Stomach (tissue), 9 donors: ENCODE measurements around the gene PRM2. TPM values are rescaled to one million over a fixed set of nuclear protein-coding genes. Genes with fewer than 3 reads are reported as not detected.

Experiments used
- DNase-seq, 2 donors: peaks; one replicate each; pipeline versions ENCODE4 v3.0.0 to v3.0.0-alpha.2; 2013 to 2019
- H3K27ac ChIP-seq, 5 donors: fragments of 200-600 bp in 4 of 5; sonication (generic) in 4 of 5; one replicate each; pipeline ENCODE4 v1.5.1; 2013 to 2019; ENCODE audit warnings: mild to moderate bottlenecking in 1 of 5, moderate library complexity in 1 of 5
- H3K27me3 ChIP-seq, 3 donors: fragments of 200-600 bp; sonication (generic); one replicate each; pipeline ENCODE4 v1.5.1; 2017 to 2019; ENCODE audit warnings: mixed run types in 1 of 3
- H3K36me3 ChIP-seq, 4 donors: fragments of 200-600 bp; sonication (generic); 1 replicate in 3 of 4; 2 replicates in 1 of 4; pipeline ENCODE4 v1.5.1; 2016 to 2019
- H3K4me1 ChIP-seq, 4 donors: fragments of 200-600 bp; sonication (generic); one replicate each; pipeline ENCODE4 v1.5.1; 2016 to 2019
- H3K4me3 ChIP-seq, 4 donors: fragments of 200-600 bp; sonication (generic) in 3 of 4; one replicate each; pipeline ENCODE4 v1.5.1; 2016 to 2019; ENCODE audit warnings: mild to moderate bottlenecking in 1 of 4
- H3K9me3 ChIP-seq, 4 donors: fragments of 200-600 bp; sonication (generic); one replicate each; pipeline ENCODE4 v1.5.1; 2016 to 2019
- CTCF ChIP-seq, 7 experiments: fragments of 450-650 bp in 4 of 7; fragments of 200-600 bp in 3 of 7; sonication (generic) in 3 of 7; IDR thresholded peaks; one replicate each; pipeline ENCODE4 v1.5.1; 2016 to 2019; ENCODE audit warnings: antibody characterized with exemption in 7 of 7, control low read depth in 2 of 7, mild to moderate bottlenecking in 1 of 7
- EP300 ChIP-seq: sonication (generic); formaldehyde crosslinking; IDR thresholded peaks from one replicate; pipeline ENCODE4 v1.6.1; 2017; ENCODE audit warnings: antibody characterized with exemption
- POLR2A ChIP-seq, 4 donors: fragments of 450-650 bp; IDR thresholded peaks; one replicate each; pipeline ENCODE4 v1.6.1; 2016; ENCODE audit warnings: antibody characterized with exemption in 4 of 4, control low read depth in 2 of 4, mild to moderate bottlenecking in 1 of 4, moderate library complexity in 1 of 4
- POLR2AphosphoS5 ChIP-seq, 3 donors: sonication (generic); formaldehyde crosslinking; IDR thresholded peaks; one replicate each; pipeline ENCODE4 v1.6.1; 2016; ENCODE audit warnings: antibody characterized with exemption in 3 of 3
- WGBS, 5 donors: extraction: QIAGEN DNeasy Blood & Tissue Kit in 3 of 5; methylation state at CpG; one replicate each; pipeline versions ENCODE4 v1.1.5 to v1.1.7; 2013 to 2018; 5-methylcytosine and 5-hydroxymethylcytosine counted together
- intact Hi-C: fragments of 100-400 bp; cut with DNase I; formaldehyde crosslinking; loops from one replicate; pipeline ENCODE4 v1.15.1; 2023; ENCODE audit warnings: low total_unique reads
- polyA plus RNA-seq, 3 donors: library from polyadenylated mRNA; stranded (reverse); fragments of 200-250 nt; gene quantifications; one replicate each; pipeline ENCODE4 v1.2.3, GENCODE V29; 2013
- total RNA-seq, 5 donors: library from RNA; depleted of rRNA; stranded (reverse); fragments of >200 nt; gene quantifications; one replicate each; pipeline versions ENCODE4 v1.1.0 to v1.2.3, GENCODE V29; 2014 to 2016
- donor health status: healthy with polysubstance abuse.
- donor health status: Bipolar disorder and iron deficiency.
- donor health status: healthy.

Gene PRM2
- total and polyA plus RNA-seq, 8 donors, result not detected

DNA sequence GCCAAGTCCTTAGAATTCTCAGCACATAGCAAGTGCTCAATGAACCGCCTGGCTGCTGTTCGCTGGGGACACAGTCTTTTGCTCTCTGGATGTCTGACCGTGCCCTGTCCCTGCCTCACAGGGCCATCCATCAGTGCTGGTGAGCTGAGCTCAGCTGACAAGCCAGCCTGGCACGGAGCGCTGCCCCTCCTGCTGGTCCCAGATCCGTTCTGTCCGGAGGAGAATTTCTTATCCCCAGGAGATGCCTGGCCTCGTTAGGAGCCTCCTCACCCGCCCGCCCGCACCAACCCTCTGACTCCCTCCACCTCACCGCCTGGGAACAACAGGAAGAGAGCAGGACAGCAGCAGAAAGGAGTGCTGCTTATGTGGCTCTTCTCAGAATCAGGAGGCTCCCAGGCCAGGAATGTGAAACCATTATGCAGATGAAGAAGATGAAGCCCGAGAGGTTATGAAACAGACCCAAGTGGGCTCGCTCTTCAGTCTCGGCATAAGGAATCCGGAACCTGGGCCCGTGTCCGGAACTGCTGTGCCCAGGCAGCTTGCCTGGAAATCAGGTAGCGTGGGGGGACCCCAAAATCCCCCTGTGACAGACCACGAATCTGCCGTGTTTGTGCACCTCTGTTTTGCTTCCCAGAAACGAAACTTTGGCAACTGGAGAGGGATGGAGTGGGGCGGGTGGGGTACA, 40.2 kb upstream of the PRM2 start:
- DNase-seq, result no peak
- Histone ChIP-seq H3K27me3 (peaks cover 0 to 4% (median 0%) of the 10 kb centered on the region in 3 donors), H3K9me3 (no peaks in the 10 kb centered on the region), H3K4me1 (peaks cover 0 to 18% (median 12%) of the 10 kb centered on the region in 4 donors), H3K27ac (no peak overlapping the region), H3K36me3 (no peaks in the 10 kb centered on the region), H3K4me3 (no peak overlapping the region)
- WGBS, 5 donors, result 84 to 91% (median 89%) methylated on average over 17 to 23 of the region's 23 CpGs
- TF ChIP-seq CTCF (IDR thresholded peaks at IDR 0.05) (no peak), POLR2AphosphoS5 (IDR thresholded peaks at IDR 0.05) (no peak), POLR2A (IDR thresholded peaks at IDR 0.05) (no peak), EP300 (no peak)
- intact Hi-C loops, result no loop called here

- Histone ChIP-seq H3K27me3 (peaks cover 0 to 4% (median 0%) of the 10 kb centered on the region in 3 donors), H3K36me3 (no peaks in the 10 kb centered on the region), H3K27ac (no peak overlapping the region), H3K9me3 (no peaks in the 10 kb centered on the region), H3K4me3 (no peak overlapping the region), H3K4me1 (peaks cover 0 to 26% (median 15%) of the 10 kb centered on the region in 4 donors)
- intact Hi-C loops, result no loop called here
- no peak for TF ChIP-seq POLR2A (IDR thresholded peaks at IDR 0.05)
- no peak for TF ChIP-seq POLR2AphosphoS5 (IDR thresholded peaks at IDR 0.05)
- TF ChIP-seq CTCF (IDR thresholded peaks at IDR 0.05), result no peak
- no peak for TF ChIP-seq EP300
- DNase-seq, result peak in 1 of 2 donors; percentile 54
- WGBS, 5 donors, result 49 to 69% (median 64%) methylated on average over 9 to 13 of the region's 13 CpGs
Observed at GRCh38 chr16:11315510-11315909, 39.2 kb upstream of the PRM2 start.

DNA sequence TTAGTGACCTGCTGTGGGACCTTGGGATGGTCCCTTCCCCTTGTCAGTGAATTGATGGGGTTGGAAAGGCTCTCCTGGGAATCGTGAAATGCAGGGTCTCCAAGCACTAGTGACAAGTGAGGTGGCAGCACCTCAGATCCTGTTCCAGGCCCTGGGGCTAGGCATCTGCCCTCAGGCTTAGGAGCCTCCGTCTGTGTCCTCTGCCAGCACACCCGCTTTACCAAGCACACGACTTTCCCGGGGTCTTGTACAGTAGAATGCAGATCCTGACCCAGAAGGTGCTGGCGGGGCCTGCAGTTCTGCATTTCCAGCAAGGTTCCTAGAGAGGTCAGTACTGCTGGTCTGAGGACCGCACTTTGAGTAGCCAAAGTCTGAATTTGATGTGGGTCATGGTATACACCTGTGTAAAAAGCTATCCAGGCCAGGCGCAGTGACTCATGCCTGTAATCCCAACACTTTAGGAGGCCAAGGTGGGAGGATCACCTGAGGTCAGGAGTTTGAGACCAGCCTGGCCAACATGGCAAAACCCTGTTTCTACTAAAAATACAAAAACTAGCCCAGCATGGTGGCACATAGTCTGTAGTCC, 38.1 kb upstream of the PRM2 start:
- WGBS, 5 donors, result 93 to 95% (median 94%) methylated on average over 8 of the region's 8 CpGs
- no peak overlapping the region for H3K27ac ChIP-seq
- peaks cover 0 to 4% (median 0%) of the 10 kb centered on the region in 3 donors for H3K27me3 ChIP-seq
- no peak for DNase-seq
- TF ChIP-seq POLR2AphosphoS5 (IDR thresholded peaks at IDR 0.05), result no peak
- no peak for TF ChIP-seq POLR2A (IDR thresholded peaks at IDR 0.05)
- no peak for TF ChIP-seq CTCF (IDR thresholded peaks at IDR 0.05)
- TF ChIP-seq EP300, result no peak
- H3K9me3 ChIP-seq, result no peaks in the 10 kb centered on the region
- no peak overlapping the region for H3K4me3 ChIP-seq
- no peaks in the 10 kb centered on the region for H3K36me3 ChIP-seq
- peaks cover 0 to 23% (median 14%) of the 10 kb centered on the region in 4 donors for H3K4me1 ChIP-seq
- intact Hi-C loops, result no loop called here

DNA sequence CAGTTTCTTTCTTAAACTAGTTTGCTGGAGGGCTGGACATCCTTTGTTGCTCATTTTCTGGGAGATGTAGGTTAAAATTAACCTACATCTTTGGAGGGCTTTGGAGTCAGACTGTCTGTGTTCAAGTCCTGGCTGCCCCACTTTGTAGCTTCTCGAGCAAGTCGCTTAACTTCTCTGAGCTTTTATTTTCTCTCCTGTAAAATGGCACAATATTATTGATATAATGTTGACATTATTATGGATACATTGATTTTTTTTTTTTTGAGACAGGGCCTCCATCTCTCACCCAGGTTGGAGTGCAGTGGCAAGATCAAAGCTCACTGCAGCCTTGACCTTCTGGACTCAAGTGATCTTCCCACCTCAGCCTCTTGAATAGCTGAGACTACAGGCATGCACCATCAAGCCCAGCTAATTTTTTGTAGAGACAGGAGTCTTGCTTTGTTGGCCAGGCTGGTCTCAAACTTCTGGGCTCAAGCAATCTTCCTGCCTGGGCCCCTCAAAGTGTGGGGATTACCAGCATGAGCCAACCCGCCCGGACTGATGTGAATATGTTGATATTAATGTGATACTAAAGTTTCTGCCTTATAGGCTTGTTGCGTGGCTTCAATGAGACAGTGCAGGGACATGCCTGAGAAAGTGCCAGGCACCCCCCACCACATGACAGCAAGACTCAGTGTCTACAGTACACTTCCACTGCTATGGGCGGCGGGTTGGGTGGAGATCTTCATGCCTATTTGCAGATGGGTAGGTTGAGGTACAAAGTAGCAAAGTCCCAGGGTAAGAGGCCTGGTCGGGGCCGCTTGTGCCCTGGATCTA, 37.4 kb upstream of the PRM2 start:
- Histone ChIP-seq H3K4me1 (peaks cover 0 to 23% (median 14%) of the 10 kb centered on the region in 4 donors), H3K27me3 (peaks cover 0 to 4% (median 0%) of the 10 kb centered on the region in 3 donors), H3K36me3 (no peaks in the 10 kb centered on the region), H3K9me3 (no peaks in the 10 kb centered on the region), H3K4me3 (no peak overlapping the region), H3K27ac (no peak overlapping the region)
- 93 to 97% (median 95%) methylated on average over 8 to 9 of the region's 9 CpGs for WGBS, 5 donors
- no peak for DNase-seq
- intact Hi-C loops, result no loop called here
- TF ChIP-seq POLR2AphosphoS5 (IDR thresholded peaks at IDR 0.05), result no peak
- no peak for TF ChIP-seq EP300
- no peak for TF ChIP-seq POLR2A (IDR thresholded peaks at IDR 0.05)
- TF ChIP-seq CTCF (IDR thresholded peaks at IDR 0.05), result no peak
